Measurements from ENCODE around the gene FBXL20. TPM values are rescaled to one million over a fixed set of nuclear protein-coding genes. Genes with fewer than 3 reads are reported as not detected.

FBXL20 gene
- total and polyA plus RNA-seq, 2 donors (not counting 1 experiment from before 2014, with no cell fraction given) = 7.6 to 14.5 TPM

DNA sequence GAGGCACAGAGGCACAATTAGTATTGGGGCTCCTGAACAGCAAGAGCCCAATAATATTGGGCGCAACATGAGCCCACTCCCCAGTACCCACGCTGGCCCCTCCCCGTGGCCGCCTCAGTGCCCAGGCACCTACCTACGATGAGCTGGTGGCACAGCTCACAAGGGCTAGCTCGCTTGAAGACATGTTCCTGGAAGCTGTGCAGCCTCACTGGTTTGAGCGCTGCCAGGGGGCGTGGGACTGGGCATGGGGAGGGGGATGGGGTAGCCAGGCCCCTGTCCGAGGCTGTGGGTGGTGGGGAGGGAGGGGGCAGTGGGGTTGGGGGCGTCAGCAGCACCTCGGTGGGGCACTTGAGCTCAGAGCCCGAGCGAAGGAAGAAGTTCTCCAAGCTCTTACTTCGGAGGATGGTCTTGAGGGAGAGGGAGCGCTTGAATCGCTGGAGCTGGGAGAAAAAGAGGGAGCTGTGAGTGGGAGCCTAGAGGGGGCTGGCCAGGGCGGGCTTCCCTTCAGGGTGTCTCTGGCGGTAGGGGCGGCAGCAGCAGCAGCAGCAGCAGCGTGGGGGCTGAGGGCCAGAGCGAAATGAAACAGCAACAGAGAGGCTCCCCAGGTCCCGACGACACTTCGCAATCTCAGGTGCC, 183.6 kb downstream of the FBXL20 start:
- H3K27me3 ChIP-seq (ENCODE audit: control insufficient read depth, insufficient read depth, low read length) = peaks cover 29% of the 10 kb centered on the region
- no peak overlapping the region for H3K4me2 ChIP-seq (ENCODE audit: extremely low read depth, insufficient read depth, low read length)
- no peak for DNase-seq (ENCODE audit: low read depth in 2 of 2)
- no peak overlapping the region for H2AFZ ChIP-seq (ENCODE audit: low read length)
- no peaks in the 10 kb centered on the region for H4K20me1 ChIP-seq (ENCODE audit: control insufficient read depth, extremely low read depth, insufficient read depth, low read length)
- no peaks in the 10 kb centered on the region for H3K36me3 ChIP-seq (ENCODE audit: control insufficient read depth, insufficient read depth, low read length)
- no peak overlapping the region for H3K27ac ChIP-seq (ENCODE audit: insufficient read depth, low read length)
- H3K79me2 ChIP-seq (ENCODE audit: control insufficient read depth, insufficient read depth, low read length) = no peaks in the 10 kb centered on the region
- H3K4me3 ChIP-seq (replicated peaks in 1 of 4; ENCODE audit: control extremely low read depth in 1 of 4, insufficient read depth in 1 of 4, low read depth in 3 of 4, low read length in 4 of 4) = no peak overlapping the region
- no peak overlapping the region for H3K9ac ChIP-seq (ENCODE audit: insufficient read depth, low read length)
- TF ChIP-seq CTCF (conservative IDR thresholded peaks at IDR 0.05 in 1 of 2, IDR thresholded peaks at IDR 0.05 in 1 of 2; ENCODE audit: low read depth in 1 of 2, low read length in 2 of 2) (no peak), EZH2 (IDR thresholded peaks at IDR 0.05; ENCODE audit: low read length, missing control alignments) (no peak)
- no peaks in the 10 kb centered on the region for H3K9me3 ChIP-seq (ENCODE audit: control insufficient read depth, insufficient read depth, low read depth, low read length)
- H3K4me1 ChIP-seq (ENCODE audit: control insufficient read depth, extremely low read depth, insufficient read depth, low read length) = no peaks in the 10 kb centered on the region

DNA sequence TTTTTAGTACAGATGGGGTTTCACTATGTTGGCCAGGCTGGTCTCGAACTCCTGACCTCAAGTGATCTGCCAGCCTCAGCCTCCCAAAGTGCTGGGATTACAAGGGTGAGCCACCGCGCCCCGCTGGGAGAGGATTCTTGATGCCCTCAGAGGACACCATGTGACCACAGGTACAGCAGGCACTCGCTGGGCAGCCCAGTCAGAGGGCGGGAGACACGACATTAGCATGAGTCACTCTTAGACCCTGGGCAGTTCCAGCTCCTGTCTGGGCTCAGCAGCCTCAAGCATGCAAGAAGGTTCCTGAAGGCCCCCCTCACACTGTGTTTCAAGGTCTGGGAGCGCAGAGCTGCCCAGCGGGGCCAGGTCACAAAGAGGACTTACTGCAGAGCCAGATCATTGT, 187.6 kb downstream of the FBXL20 start:
- Histone ChIP-seq H3K9ac (ENCODE audit: insufficient read depth, low read length) (no peak overlapping the region), H3K79me2 (ENCODE audit: control insufficient read depth, insufficient read depth, low read length) (no peaks in the 10 kb centered on the region), H3K9me3 (ENCODE audit: control insufficient read depth, insufficient read depth, low read depth, low read length) (no peaks in the 10 kb centered on the region), H3K4me1 (ENCODE audit: control insufficient read depth, extremely low read depth, insufficient read depth, low read length) (peaks cover 11% of the 10 kb centered on the region), H3K36me3 (ENCODE audit: control insufficient read depth, insufficient read depth, low read length) (no peaks in the 10 kb centered on the region), H2AFZ (ENCODE audit: low read length) (no peak overlapping the region), H3K27ac (ENCODE audit: insufficient read depth, low read length) (no peak overlapping the region), H3K4me3 (replicated peaks in 1 of 4; ENCODE audit: control extremely low read depth in 1 of 4, insufficient read depth in 1 of 4, low read depth in 3 of 4, low read length in 4 of 4) (no peak overlapping the region), H4K20me1 (ENCODE audit: control insufficient read depth, extremely low read depth, insufficient read depth, low read length) (no peaks in the 10 kb centered on the region), H3K27me3 (ENCODE audit: control insufficient read depth, insufficient read depth, low read length) (peaks cover 20% of the 10 kb centered on the region), H3K4me2 (ENCODE audit: extremely low read depth, insufficient read depth, low read length) (no peak overlapping the region)
- no peak for TF ChIP-seq CTCF (conservative IDR thresholded peaks at IDR 0.05 in 1 of 2, IDR thresholded peaks at IDR 0.05 in 1 of 2; ENCODE audit: low read depth in 1 of 2, low read length in 2 of 2)
- TF ChIP-seq EZH2 (IDR thresholded peaks at IDR 0.05; ENCODE audit: low read length, missing control alignments) = no peak
- peak in 1 of 2 donors; percentile 57 for DNase-seq (ENCODE audit: low read depth in 2 of 2)

DNA sequence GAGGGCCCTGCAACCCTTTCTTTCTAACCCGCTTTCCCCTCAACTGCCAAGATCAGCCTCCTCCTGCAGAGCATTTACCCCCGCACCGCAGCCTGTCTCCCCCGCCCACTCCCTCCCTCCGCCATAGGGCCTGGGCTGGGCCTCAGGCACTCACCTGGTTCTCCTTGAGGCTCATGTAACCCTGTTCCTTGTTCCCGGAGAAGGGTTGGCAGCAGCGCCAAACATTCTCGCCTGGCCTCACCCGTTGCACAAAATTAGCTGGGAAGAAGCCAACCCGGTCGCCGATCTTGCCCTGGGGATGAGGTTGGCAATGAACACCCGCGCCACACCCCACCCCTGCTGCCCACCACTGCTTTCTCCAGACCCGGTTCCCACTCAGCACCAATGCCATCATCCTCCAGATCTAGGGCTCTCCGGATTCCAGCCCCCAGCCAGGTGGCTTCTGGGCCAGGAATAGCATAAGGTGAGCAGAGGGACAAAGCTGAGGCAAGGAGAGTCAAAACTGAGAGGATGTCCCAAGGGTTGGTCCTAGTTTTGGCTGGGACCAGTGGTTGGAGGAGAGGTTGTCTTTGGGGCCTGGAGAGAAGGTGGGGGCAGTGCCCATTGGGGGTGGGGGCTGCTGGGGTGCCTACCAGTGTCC, 188.5 kb downstream of the FBXL20 start:
- Histone ChIP-seq H2AFZ (ENCODE audit: low read length) (no peak overlapping the region), H3K36me3 (ENCODE audit: control insufficient read depth, insufficient read depth, low read length) (no peaks in the 10 kb centered on the region), H3K27ac (ENCODE audit: insufficient read depth, low read length) (no peak overlapping the region), H3K4me1 (ENCODE audit: control insufficient read depth, extremely low read depth, insufficient read depth, low read length) (peaks cover 13% of the 10 kb centered on the region), H3K79me2 (ENCODE audit: control insufficient read depth, insufficient read depth, low read length) (no peaks in the 10 kb centered on the region), H3K4me3 (replicated peaks in 1 of 4; ENCODE audit: control extremely low read depth in 1 of 4, insufficient read depth in 1 of 4, low read depth in 3 of 4, low read length in 4 of 4) (no peak overlapping the region), H3K9ac (ENCODE audit: insufficient read depth, low read length) (no peak overlapping the region), H3K4me2 (ENCODE audit: extremely low read depth, insufficient read depth, low read length) (no peak overlapping the region), H3K9me3 (ENCODE audit: control insufficient read depth, insufficient read depth, low read depth, low read length) (no peaks in the 10 kb centered on the region), H4K20me1 (ENCODE audit: control insufficient read depth, extremely low read depth, insufficient read depth, low read length) (no peaks in the 10 kb centered on the region), H3K27me3 (ENCODE audit: control insufficient read depth, insufficient read depth, low read length) (peaks cover 12% of the 10 kb centered on the region)
- TF ChIP-seq CTCF (conservative IDR thresholded peaks at IDR 0.05 in 1 of 2, IDR thresholded peaks at IDR 0.05 in 1 of 2; ENCODE audit: low read depth in 1 of 2, low read length in 2 of 2) = no peak
- no peak for TF ChIP-seq EZH2 (IDR thresholded peaks at IDR 0.05; ENCODE audit: low read length, missing control alignments)
- DNase-seq (ENCODE audit: low read depth in 2 of 2) = no peak

All from fibroblast of lung (primary cell).